ENCODE results near the gene DCST2.

DNA sequence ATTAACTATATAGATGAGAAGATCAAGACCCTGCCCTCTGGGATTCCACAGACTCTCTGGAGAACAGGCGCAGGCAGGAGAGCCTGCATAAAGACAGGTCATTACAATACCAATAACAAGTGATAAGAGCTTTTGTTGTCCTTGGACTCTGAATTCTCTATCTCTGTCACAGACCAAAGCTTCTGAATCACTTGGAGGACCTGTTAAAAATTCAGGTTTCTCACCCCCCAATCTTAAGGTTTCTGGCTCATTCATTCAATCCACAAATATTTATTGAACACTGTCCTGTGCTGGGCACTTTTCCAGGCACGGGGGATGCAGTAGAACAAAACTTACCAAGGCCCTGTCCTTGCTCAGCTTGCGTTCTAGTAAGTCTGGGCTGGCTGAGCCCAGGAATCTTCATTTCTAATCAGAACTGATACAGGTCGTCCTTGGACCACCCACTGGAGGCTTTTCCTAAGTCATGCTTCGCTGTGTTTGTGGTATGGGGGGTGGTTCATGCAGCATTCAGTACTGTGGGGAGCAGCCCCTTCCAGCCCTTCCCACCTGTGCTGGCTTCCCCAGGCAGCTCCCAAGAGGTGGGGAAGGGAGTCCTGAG lies 31.4 kb upstream of the DCST2 start:
- TF ChIP-seq, protein P1, sequence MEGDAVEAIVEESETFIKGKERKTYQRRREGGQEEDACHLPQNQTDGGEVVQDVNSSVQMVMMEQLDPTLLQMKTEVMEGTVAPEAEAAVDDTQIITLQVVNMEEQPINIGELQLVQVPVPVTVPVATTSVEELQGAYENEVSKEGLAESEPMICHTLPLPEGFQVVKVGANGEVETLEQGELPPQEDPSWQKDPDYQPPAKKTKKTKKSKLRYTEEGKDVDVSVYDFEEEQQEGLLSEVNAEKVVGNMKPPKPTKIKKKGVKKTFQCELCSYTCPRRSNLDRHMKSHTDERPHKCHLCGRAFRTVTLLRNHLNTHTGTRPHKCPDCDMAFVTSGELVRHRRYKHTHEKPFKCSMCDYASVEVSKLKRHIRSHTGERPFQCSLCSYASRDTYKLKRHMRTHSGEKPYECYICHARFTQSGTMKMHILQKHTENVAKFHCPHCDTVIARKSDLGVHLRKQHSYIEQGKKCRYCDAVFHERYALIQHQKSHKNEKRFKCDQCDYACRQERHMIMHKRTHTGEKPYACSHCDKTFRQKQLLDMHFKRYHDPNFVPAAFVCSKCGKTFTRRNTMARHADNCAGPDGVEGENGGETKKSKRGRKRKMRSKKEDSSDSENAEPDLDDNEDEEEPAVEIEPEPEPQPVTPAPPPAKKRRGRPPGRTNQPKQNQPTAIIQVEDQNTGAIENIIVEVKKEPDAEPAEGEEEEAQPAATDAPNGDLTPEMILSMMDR (IDR thresholded peaks at IDR 0.05): no peak
- TF ChIP-seq POLR2A (IDR thresholded peaks at IDR 0.05): no peak

Data from lower leg skin (tissue), 3 donors.